ENCODE results near the gene BIRC6.
"Not testable (repeated sequence)": the region's sequence is repeated elsewhere in the genome, so short reads cannot be mapped to it uniquely, and the experiment has no call there.

The BIRC6 gene

DNA sequence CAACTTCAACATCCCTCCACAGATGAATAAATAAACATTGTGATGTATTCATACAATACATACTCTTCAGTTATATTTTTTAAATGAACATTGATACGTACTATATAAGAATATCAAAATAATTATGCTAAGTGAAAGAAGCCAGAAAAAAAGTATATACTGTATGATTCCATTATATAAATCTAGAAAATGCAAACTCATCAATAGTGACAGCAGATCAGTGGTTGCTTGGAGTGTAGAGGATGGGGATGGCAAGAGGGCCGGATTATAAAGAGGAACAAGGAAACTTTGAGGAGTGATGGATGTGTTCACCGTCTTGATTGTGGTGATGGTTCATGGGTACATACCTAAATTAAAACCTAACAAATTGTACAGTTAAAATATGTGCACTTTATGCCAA is 268.0 kb downstream of the BIRC6 start:
- DNase-seq: no peak

DNA sequence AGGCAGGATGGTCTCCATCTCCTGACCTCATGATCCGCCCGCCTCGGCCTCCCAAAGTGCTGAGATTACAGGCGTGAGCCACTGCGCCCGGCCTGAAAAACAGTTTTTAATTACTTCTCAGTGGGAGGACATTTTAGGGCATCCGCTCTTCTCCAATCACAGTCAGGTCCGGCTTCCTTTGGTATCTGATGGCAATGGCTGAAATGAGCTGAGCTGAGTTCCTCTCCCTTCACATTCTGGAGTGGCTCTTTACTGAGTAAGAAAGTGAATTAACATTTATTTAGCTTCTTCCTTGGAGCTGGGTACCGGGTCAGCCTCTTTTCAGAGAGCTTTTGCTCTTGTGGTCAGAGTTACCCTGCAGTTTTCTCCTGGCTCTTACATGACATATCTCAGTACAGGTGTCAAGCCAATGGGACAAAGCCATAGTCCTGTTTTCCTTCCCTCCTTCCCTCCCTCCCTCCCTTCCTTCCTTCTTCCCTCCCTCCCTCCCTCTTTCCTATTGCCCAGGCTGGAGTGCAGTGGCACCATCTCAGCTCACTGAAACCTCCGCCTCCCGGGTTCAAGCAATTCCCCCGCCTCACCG is 269.9 kb downstream of the BIRC6 start:
- DNase-seq: no peak

DNA sequence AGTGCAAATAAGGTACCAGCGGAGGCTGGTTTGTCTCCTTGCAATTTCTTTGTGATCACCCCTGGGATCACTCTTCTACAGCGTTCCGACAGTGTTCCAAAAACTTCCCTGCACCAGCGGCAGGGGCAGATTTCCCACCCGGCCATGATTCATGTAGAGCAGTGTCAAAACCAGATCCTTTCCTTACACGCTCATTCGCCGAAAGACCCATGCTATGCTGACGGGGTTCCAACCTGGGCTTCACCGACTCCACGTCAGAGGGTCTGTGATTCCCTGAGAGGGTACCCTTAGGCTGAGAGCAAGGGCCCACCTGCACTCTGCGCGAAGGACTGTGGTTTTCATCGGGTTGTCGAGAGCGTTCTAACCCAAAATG is 270.6 kb downstream of the BIRC6 start:
- peak in 1 of 2 donors; percentile 13 for DNase-seq

DNA sequence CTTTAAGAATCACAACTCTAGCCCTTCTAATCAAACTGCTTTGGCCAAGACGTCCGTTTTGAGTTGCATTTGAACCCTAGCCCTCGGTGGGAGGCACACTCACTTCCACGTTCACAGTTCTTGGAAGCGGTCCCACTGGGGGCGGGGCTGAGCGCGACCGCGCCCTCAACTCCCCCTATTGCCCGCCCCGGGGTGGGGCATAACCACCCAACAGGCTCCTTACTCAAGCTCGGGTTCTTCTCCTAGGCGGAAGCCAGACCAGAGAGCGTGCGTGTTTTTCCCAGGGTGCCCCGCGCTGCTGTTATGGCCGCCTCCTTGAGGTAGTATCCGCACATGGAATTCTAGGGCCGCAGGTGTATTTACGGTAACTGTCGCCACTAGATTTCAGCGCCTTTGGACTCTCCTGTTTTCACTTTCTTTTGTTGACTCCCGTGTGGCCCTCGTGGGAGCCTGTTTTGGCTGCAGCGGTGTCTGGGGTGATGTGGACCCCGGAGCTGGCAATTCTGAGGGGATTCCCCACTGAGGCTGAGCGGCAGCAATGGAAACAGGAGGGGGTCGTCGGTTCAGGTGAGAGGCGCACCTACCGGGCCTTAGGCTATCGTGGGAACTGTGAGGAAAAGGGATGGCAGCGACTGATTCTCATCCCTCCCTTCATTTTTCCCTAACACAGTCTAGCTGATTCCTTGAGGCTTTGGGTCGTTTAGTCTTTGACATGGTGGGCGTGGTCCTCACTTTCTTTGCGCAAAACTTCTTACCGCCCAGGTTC is 271.2 kb downstream of the BIRC6 start, which contains the start of gene TTC27:
TSS of gene TTC27 (plus strand) at position 237 of the 766 bp plus-strand sequence. CDS start at position 480, 243 bp downstream.
- peak; percentile 94 to 95 for DNase-seq

DNA sequence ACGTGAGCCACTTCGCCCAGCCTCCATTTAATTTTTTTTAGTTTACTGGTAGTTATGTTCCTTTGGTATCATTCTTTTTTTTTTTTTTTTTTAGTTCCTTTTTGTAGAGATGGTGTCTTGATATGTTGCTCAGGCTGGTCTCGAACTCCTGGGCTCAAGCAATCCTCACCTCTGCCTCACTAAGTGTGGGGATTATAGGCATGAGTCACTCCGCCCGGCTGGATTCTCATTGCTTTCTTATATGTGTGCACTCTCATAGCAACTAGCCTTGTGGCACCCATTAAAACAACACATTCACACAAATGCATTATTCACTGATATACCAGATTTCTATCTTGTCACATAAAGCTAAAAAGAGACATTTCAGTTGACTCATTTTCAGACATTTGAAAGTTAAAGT is 275.3 kb downstream of the BIRC6 start:
- no peak for DNase-seq

DNA sequence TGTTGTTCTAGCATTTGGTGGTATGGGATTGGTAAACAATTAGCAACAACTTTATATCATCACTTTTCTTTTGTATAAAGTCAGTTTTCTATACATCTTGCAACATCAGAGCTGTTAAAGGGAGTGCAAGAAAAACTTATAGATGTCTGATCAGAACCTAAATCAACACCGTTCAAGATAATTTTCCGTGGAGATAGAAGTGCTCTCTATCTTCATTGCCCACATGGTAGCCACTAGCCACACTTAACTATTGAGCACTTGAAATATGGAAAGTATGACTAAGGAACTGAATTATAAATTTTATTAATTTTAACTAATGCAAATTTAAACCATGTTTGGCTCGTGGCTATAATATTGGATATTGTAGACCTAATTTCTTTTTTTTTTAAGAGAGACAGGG is 276.2 kb downstream of the BIRC6 start:
- no peak for DNase-seq

DNA sequence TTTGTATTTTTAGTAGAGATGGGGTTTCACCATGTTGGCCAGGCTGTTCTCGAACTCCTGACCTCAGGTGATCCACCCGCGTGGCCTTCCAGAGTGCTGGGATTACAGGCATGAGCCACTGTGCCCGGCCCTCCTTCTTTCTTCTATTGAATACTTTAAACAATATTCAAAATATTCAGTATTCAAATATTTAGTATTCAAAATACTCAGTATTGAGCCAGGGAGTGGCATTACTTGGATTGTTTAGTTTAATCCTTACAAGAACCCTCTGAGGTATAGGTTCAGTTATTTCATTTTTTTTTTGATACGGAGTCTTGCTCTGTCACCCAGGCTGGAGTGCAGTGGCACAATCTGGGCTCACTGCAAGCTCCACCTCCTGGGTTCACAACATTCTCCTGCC is 281.7 kb downstream of the BIRC6 start:
- not testable (repeated sequence) for DNase-seq

DNA sequence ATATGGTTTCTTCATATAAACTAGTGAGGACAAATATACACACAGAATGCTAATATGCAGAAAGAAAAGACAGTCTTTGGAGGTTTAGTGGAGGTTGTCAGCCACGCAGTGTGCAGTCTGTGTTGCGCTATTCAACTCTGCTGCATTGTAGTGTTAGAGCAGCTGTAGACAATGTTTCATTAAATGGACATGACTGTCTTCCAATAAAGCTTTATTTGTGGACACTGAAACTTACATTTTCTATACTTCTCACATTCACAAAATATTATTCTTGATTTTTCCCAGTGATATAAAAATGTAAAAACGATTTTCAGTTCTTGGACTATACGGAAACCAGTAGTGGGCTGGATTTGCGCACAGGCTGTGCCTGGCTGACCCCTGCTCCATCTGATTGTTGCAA is 284.4 kb downstream of the BIRC6 start:
- no peak for DNase-seq

DNA sequence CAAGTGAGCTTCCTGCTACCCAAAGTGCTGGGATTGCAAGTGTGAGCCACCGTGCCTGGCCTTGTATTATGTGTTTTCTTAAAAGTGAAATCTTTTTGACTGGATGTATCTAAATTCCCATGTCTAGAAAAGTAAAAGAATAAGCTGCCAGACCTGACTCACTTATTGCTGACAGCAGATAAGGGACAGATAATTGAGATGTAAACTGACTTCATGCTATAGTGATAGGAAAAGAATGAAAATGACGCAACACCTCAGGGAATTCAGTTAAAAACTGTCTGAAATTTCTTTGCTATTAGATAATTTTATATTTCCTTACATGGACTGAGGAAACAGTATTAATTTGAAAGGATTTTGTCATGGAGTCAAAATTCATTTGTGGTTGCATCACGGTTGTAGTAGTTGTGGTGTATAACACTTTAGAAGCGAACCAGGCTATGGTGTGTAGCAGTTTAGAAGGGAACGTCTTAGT is 290.4 kb downstream of the BIRC6 start:
- no peak for DNase-seq

DNA sequence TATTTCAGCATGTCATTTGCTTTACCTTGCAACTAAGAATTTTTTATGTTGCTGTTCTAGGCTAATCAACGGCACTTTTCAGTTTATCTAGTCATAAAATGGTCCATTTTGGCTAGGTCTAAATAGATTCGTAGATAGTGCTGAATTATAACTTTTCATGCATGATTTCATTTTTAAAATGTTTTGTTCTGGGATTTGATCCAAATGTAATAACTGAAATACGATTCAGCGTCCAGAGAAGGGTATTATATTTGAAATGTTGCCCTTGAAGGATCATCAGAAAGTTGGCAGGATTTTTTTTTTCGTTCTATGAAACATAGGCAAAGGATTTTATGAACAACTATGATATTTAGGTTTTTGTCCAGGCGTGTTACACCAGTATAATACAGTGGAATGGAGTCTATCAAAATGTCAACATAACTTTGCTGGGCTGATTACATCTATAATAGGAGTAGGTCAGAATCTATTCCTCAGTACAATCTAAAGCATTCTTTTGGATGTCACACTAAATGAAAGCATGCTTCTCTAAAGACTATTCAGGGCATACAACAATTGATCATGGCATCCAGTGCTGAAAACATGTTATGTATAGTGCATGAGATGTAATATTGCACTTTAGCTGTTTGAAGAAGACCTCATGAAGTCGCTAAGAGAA is 295.9 kb downstream of the BIRC6 start:
- no peak for DNase-seq

DNA sequence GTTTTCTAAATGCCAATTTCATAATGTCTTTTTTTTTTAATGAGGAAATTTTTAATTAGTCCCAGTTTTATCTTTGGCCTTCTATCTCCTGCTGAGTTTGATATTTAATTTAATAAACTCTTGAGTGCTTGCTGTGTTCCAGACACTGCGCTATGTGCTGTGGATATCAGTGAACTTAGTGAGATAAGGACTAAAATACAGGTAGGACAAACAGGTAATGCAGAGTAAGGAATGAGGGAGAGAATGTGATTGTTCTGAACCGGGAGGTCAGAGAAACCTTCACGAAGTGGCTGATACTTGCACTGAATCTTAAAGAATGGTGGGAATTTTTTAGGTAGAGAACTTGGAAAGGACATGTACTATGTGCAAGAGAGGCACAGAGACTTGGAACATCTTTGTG is 299.2 kb downstream of the BIRC6 start:
- no peak for DNase-seq

DNA sequence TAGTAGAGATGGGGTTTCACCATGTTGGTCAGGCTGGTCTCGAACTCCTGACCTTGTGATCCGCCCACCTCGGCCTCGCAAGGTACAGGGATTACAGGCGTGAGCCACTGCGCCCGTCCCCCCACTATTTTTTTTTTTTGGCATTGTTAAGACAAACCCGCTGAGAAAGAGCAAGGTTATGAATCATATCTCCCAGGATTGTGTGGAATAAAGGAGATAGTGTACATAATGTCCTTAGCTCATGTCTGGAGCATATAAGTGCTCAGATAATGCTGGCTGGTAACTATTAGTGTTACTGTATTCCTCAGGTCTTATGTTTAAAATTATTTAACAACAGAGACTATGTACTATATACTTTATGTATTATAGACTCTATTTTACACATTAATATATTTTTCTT is 307.0 kb downstream of the BIRC6 start:
- no peak for DNase-seq

DNA sequence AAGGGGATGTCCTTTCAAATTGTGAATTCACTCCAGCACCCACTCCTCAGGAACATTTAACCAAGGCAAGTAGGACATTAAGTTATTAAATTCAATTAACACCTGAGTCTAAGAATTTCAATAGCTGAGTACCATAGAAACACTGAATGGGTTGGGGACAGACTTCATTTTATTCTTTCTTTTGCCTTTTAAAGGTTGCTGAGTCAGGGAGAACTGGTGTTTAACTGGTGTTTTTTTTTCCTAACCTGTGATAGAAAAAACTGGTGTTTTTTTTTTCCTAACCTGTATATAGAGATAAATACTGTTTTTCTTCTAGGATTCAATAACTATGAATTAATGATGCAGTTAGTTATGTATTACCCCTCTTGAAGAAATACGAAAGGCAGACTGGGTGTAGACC is 309.9 kb downstream of the BIRC6 start:
- no peak for DNase-seq

DNA sequence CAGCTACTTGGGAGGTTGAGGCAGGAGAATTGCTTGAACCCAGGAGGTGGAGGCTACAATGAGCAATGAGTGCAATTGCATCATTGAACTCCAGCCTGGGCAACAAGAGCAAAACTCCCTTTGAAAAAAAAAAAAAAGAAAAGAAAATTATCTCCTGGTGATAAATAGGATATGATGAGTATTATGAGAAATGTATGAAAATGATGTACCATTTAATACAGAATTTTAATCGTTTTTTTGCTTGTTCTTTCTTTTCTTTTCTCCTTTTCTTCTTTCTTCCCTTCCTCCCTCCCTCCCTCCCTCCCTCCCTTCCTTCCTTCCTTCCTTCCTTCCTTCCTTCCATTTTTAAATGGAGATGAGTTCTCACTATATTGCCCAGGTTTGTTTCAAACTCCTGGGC is 311.4 kb downstream of the BIRC6 start:
- DNase-seq: no peak

Data from CD4-positive, alpha-beta T cell treated with Interferon alpha-2 for 1 hour (primary cell).